GM12878 (cell line): Measurements from ENCODE around the gene BRD2. TPM values are rescaled to one million over a fixed set of nuclear protein-coding genes. Genes with fewer than 3 reads are reported as not detected.

Experiments used
- ATF7 ChIP-seq: fragments of 450-650 bp; IDR thresholded peaks from 2 replicates; pipeline ENCODE4 v1.6.1; 2016; ENCODE audit warnings: low read depth, mild to moderate bottlenecking
- BCL11A ChIP-seq: IDR thresholded peaks from 2 replicates; pipeline ENCODE4 v1.6.1; 2011; ENCODE audit warnings: low read depth, low read length
- CHD1 ChIP-seq: IDR thresholded peaks from 2 replicates; pipeline ENCODE4 v1.6.1; 2012; ENCODE audit warnings: low read depth, low read length, improper control_type of control experiment
- CREB1 ChIP-seq: IDR thresholded peaks from 2 replicates; pipeline ENCODE4 v1.6.1; 2012; ENCODE audit warnings: low read depth, mild to moderate bottlenecking, inconsistent platforms
- EED ChIP-seq: sonication (generic); IDR thresholded peaks from 2 replicates; pipeline ENCODE4 v1.6.1; 2016; ENCODE audit warnings: antibody characterized with exemption, low read depth
- FOXK2 ChIP-seq: fragments of 450-650 bp; IDR thresholded peaks from 2 replicates; pipeline ENCODE4 v1.6.1; 2017; ENCODE audit warnings: mild to moderate bottlenecking, moderate library complexity
- GABPA ChIP-seq: IDR thresholded peaks from 2 replicates; pipeline ENCODE4 v1.6.1; 2014; ENCODE audit warnings: antibody characterized with exemption, low read depth, mild to moderate bottlenecking, inconsistent platforms
- IRF3 ChIP-seq: fragments of 450-650 bp; IDR thresholded peaks from 2 replicates; pipeline ENCODE4 v1.6.1; 2014; ENCODE audit warnings: mild to moderate bottlenecking
- JUND ChIP-seq: IDR thresholded peaks from 2 replicates; pipeline ENCODE4 v1.6.1; 2012; ENCODE audit warnings: low read depth, mild to moderate bottlenecking, low read length, improper control_type of control experiment, moderate library complexity
- NRF1 ChIP-seq: conservative IDR thresholded peaks from 2 replicates; pipeline ENCODE4 v1.6.1; 2011; ENCODE audit warnings: mild to moderate bottlenecking, low read depth, low read length, improper control_type of control experiment
- PAX5 ChIP-seq: IDR thresholded peaks from 2 replicates; pipeline ENCODE4 v1.6.1; 2011; ENCODE audit warnings: low read depth, low read length, borderline replicate concordance
- RELA ChIP-seq: fragments of 450-650 bp; IDR thresholded peaks from 2 replicates; pipeline ENCODE4 v1.8.0; 2014; ENCODE audit warnings: borderline replicate concordance; ENCODE audit not compliant: partially characterized antibody
- SKIL ChIP-seq: fragments of 450-650 bp; IDR thresholded peaks from 2 replicates; pipeline ENCODE4 v1.6.1; 2017; ENCODE audit warnings: mild to moderate bottlenecking, low read depth, inconsistent platforms; ENCODE audit not compliant: poor library complexity, severe bottlenecking
- SMAD1 ChIP-seq: fragments of 450-650 bp; IDR thresholded peaks from 2 replicates; pipeline ENCODE4 v1.6.1; 2018; ENCODE audit warnings: mild to moderate bottlenecking, low read depth; ENCODE audit not compliant: partially characterized antibody
- SREBF1 ChIP-seq: IDR thresholded peaks from 2 replicates; pipeline ENCODE4 v1.6.1; 2012; ENCODE audit warnings: mild to moderate bottlenecking, low read length
- SRF ChIP-seq, 2 experiments: IDR thresholded peaks; 2 replicates each; pipeline ENCODE4 v1.6.1; 2011; ENCODE audit warnings: low read depth in 2 of 2, low read length in 2 of 2, mild to moderate bottlenecking in 1 of 2, moderate library complexity in 1 of 2
- USF2 ChIP-seq: IDR thresholded peaks from 2 replicates; pipeline ENCODE4 v1.6.1; 2011; ENCODE audit warnings: low read depth, low read length, improper control_type of control experiment, borderline replicate concordance
- ZNF592 ChIP-seq: fragments of 450-650 bp; IDR thresholded peaks from 2 replicates; pipeline ENCODE4 v1.6.1; 2017; ENCODE audit warnings: mild to moderate bottlenecking, moderate library complexity
- ZSCAN29 ChIP-seq: fragments of 450-650 bp; IDR thresholded peaks from 2 replicates; pipeline ENCODE4 v1.6.1; 2017; ENCODE audit warnings: mild to moderate bottlenecking, moderate library complexity
- ZZZ3 ChIP-seq: IDR thresholded peaks from 2 replicates; pipeline ENCODE4 v1.6.1; 2011; ENCODE audit warnings: low read depth; ENCODE audit not compliant: control insufficient read depth, insufficient read length
- polyA plus RNA-seq, 11 experiments: library from polyadenylated mRNA; depleted of rRNA in 4 of 11; unstranded in 6 of 11; stranded (reverse) in 5 of 11; fragments of >200 nt; fragmentation: Nextera tagmentation in 4 of 11; fragmentation: Illumina TruSeq in 1 of 11; extraction: Ambion mirVana in 4 of 11; extraction: Trizol in 1 of 11; gene quantifications; 1 replicate in 1 of 11; 2 replicates in 10 of 11; pipeline versions ENCODE4 v1.2.1 to v1.2.3, GENCODE V29; 2011 to 2016; ENCODE audit warnings: inconsistent platforms in 2 of 11, missing spikeins in 2 of 11, low read depth in 1 of 11
- total RNA-seq, 4 experiments: library from RNA; depleted of rRNA in 3 of 4; stranded (reverse); fragments of >200 nt in 3 of 4; fragmentation: Illumina TruSeq in 1 of 4; extraction: Trizol in 1 of 4; gene quantifications; 2 replicates each; pipeline versions ENCODE4 v1.2.1 to v1.2.3, GENCODE V29; 2013 to 2021

Gene BRD2
- total and polyA plus RNA-seq, 10 of the 15 experiments (the other 5 are each of a cell fraction or from before 2014, with no cell fraction given), result 32.2 to 239 (median 139) TPM

- peak; percentile 50 for TF ChIP-seq SKIL
- TF ChIP-seq NRF1, result no peak
- peak; percentile 52; the same call in 1 of the 2 replicates for TF ChIP-seq IRF3
- no peak for TF ChIP-seq RELA
- TF ChIP-seq SREBF1, result no peak
- no peak for TF ChIP-seq ZSCAN29
- TF ChIP-seq ZZZ3, result no peak
- no peak for TF ChIP-seq JUND
- TF ChIP-seq PAX5, result no peak
- TF ChIP-seq FOXK2, result no peak
- TF ChIP-seq BCL11A, result 0 out of 2 replicates have a peak, but pooled peaks have one; percentile 21
- no peak for TF ChIP-seq USF2
- TF ChIP-seq SRF (IDR thresholded peaks at IDR 0.05; ENCODE audit: low read depth in 2 of 2, low read length in 2 of 2), result 0 out of 4 replicates have a peak, but pooled peaks of 1 of the 2 experiments have one; percentile 6
- peak; percentile 99 for TF ChIP-seq CREB1
- TF ChIP-seq CHD1, result peak; percentile 91
- peak; percentile 99 for TF ChIP-seq EED
- peak; percentile 84 for TF ChIP-seq SMAD1
- peak; percentile 44; the same call in 1 of the 2 replicates for TF ChIP-seq ATF7
- TF ChIP-seq ZNF592, result no peak
- TF ChIP-seq GABPA, result no peak
Measured at GRCh38 chr6:32952817-32953739, 15.3 kb upstream of the BRD2 start, which contains the start of gene HLA-DMA (continued).
